Vagina (tissue), 2 donors: ENCODE data around the gene PTX3.

Source experiments
- CTCF ChIP-seq, 3 experiments: fragments of 450-650 bp in 2 of 3; fragments of 200-600 bp in 1 of 3; sonication (generic) in 1 of 3; IDR thresholded peaks; one replicate each; pipeline ENCODE4 v1.5.1; 2017 to 2019; ENCODE audit warnings: antibody characterized with exemption in 3 of 3, mild to moderate bottlenecking in 2 of 3, moderate library complexity in 2 of 3
- POLR2A ChIP-seq, 2 donors: fragments of 450-650 bp; IDR thresholded peaks; one replicate each; pipeline ENCODE4 v1.6.1; 2017; ENCODE audit warnings: antibody characterized with exemption in 2 of 2, mild to moderate bottlenecking in 2 of 2, moderate library complexity in 2 of 2

DNA sequence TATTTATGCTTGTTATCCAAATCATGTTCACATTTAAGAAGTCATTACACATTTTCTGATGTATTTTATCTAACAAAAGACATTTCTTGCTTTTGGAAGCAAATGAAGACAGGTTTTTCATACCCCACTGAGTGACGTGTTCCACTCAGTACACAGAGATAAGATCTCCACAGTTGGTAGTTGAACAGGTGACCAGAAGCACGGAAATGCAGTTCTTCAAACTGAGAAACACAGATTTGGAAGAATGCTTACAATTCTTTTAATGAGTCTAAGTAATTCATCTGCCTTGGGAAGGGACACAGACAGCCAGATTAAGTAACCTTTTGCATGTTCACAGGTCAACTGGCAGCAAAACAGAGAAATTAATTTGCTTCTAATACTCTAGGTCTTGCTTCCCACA is 23.1 kb downstream of the PTX3 start:
- no peak for TF ChIP-seq CTCF (IDR thresholded peaks at IDR 0.05)
- TF ChIP-seq POLR2A (IDR thresholded peaks at IDR 0.05), result no peak
